ENCODE results near the gene NEK11.

GRCh38 chr3:131162516-131162915 is 135.8 kb downstream of the NEK11 start:
- TF ChIP-seq CTCF (IDR thresholded peaks at IDR 0.05): no peak
- no peak for TF ChIP-seq EZH2 (IDR thresholded peaks at IDR 0.05)
